Subcutaneous adipose tissue (tissue), 4 donors: Measurements from ENCODE around the gene P3H4. TPM values are rescaled to one million over a fixed set of nuclear protein-coding genes. Genes with fewer than 3 reads are reported as not detected.

ENCODE experiments used
- CTCF ChIP-seq: fragments of 450-650 bp; IDR thresholded peaks from one replicate; pipeline ENCODE4 v1.5.1; 2016; ENCODE audit warnings: low read depth, mild to moderate bottlenecking, control low read depth, antibody characterized with exemption, moderate library complexity
- total RNA-seq, 4 donors: library from RNA; depleted of rRNA; stranded (reverse); fragments of >200 nt; gene quantifications; one replicate each; pipeline ENCODE4 v1.1.0, GENCODE V29; 2016

Gene P3H4
- total RNA-seq, 4 donors from 2014 or later = 1.8 to 5.8 (median 5.0) TPM

- TF ChIP-seq CTCF = no peak
These were observed 11.0 kb downstream of the P3H4 start for GRCh38 chr17:41800601-41801373.

GRCh38 chr17:41799366-41799765, 12.4 kb downstream of the P3H4 start:
- TF ChIP-seq CTCF = no peak

- no peak for TF ChIP-seq CTCF
These were observed 14.4 kb downstream of the P3H4 start for GRCh38 chr17:41797377-41797776.

GRCh38 chr17:41796121-41796895, 15.4 kb downstream of the P3H4 start:
- no peak for TF ChIP-seq CTCF

DNA sequence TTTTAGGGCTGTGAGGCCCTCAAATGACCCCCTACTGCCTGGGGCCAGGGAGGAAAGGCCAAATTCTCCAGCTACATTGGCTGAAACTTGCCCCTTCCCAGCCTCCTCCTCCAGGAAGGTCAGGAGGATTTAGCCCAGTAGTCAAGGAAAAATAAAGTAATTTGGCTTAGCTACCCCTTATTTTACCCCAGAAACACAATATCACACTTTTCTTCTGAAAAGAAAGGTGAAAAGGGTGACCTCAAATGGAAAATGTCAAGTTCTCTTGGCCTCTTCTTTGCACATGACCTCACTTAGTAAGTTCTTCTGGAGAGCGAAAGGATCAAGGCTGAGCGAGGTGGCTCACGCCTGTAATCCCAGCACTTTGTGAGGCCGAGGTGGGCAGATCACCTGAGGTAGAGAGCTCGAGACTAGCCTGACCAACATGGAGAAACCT, 17.2 kb downstream of the P3H4 start:
- TF ChIP-seq CTCF = no peak

DNA sequence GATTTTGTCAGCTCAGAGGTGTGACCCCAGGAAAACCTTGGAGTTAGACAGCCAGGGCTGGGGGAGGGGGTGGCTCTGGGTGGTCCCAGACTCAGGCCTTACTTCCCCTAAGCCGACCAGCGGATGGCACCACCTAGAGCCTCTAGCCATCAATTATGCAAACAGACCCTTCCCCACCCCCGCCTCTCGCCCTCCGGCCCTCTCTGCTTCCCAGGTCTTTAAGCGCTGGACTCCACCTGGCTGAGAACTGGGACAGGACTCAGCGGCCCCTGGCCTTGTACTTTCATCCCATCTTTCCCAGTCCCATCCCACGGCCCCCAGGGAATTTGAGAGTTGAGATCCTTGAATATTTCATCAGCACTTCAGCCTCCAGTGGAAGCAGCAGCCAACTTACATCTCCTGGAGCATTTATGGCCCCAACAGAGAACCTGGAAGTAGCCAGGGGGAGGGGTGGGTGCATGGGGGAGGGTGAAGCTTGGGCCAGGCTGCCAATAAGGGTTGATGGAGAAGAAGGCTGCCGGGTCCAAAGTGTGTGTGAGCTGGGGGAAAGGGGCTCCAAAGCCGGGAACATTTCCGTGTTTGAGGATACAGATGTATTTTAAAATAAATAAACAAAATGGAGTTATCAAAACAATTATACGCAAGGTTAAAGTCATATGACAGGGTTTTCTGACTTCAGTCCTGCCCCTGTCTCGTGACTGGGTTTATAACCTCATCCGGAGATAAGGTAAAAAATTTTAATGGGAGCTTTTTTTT, 17.8 kb downstream of the P3H4 start:
- no peak for TF ChIP-seq CTCF
